Measurements from ENCODE around the gene MISP3.
A peak's percentile ranks its signal among the peaks of the same experiment; 100 is the strongest.

Gene MISP3

DNA sequence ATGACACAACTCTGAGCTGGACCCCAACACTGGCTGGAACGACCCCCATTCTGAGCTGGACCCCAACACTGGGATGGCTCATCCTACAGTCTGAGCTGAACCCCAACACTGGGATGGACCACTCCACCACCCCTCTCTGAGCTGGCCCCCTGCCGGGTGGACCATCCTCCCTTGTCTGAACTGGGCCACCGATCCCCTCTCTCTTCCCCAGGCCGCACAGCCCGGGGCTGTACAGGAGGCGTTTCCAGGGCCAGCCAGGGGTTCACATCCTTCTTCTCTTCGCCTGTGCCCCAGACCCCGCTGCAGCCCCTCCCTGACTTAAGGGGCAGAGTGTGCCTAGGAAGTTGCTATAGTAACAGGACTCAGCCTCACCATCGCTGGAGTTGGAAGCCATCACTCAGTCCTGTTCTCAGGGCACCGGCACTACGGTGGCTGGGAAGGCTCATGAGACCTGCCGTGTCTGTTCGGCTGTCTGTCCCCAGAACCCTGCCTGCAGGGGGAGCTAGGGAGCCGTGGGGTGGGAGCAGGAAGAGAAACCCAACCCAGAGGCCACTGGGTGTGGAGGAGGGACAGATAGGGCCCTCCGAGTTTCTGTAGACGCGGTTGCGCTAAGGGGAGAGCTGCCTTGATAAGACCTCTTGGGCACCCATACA lies 41.3 kb downstream of the MISP3 start:
- WGBS, 2 donors (ENCODE audit: extremely low coverage in 2 of 2, insufficient read length in 2 of 2, insufficient replicate concordance in 1 of 2): no CpG with 5 or more reads among the region's 18 CpGs
- Histone ChIP-seq H3K14ac (ENCODE audit: low read length) (peak overlapping the region; percentile 27), H2BK120ac (ENCODE audit: low read depth, low read length) (no peak overlapping the region), H3K79me1 (ENCODE audit: low read depth, low read length) (peaks cover 2% of the 10 kb centered on the region), H3K27ac (replicated peaks; ENCODE audit: low read length) (no peak overlapping the region), H4K91ac (ENCODE audit: low read depth, low read length, poor library complexity) (no peak overlapping the region), H3K23ac (ENCODE audit: low read depth, low read length, poor library complexity) (peak overlapping the region; percentile 93), H3K18ac (ENCODE audit: low read length) (no peak overlapping the region), H3K4ac (ENCODE audit: low read length) (no peak overlapping the region), H4K8ac (ENCODE audit: low read depth, low read length) (no peak overlapping the region), H2BK5ac (ENCODE audit: low read length) (no peak overlapping the region), H3K9ac (ENCODE audit: low read depth, low read length, poor library complexity) (peak overlapping the region; percentile 50), H2BK15ac (ENCODE audit: low read length) (no peak overlapping the region), H3K4me3 (ENCODE audit: low read length in 2 of 2) (no peak overlapping the region), H2AFZ (ENCODE audit: low read length) (no peak overlapping the region), H3K9me3 (replicated peaks in 1 of 2; ENCODE audit: control insufficient read depth in 2 of 2, insufficient read depth in 1 of 2, low read depth in 1 of 2, low read length in 2 of 2) (no peaks in the 10 kb centered on the region), H3K4me1 (ENCODE audit: control insufficient read depth in 2 of 2, insufficient read depth in 1 of 2, low read depth in 1 of 2, low read length in 2 of 2) (peaks cover 10 to 32% of the 10 kb centered on the region in 2 donors), H2BK12ac (ENCODE audit: low read length) (no peak overlapping the region), H3K27me3 (ENCODE audit: control insufficient read depth in 3 of 3, insufficient read depth in 3 of 3, low read depth in 1 of 3, low read length in 3 of 3) (no peaks in the 10 kb centered on the region), H3K36me3 (replicated peaks in 1 of 2; ENCODE audit: control insufficient read depth in 2 of 2, insufficient read depth in 2 of 2, low read length in 2 of 2) (no peaks in the 10 kb centered on the region), H3K4me2 (ENCODE audit: insufficient read depth, low read length, poor library complexity, severe bottlenecking) (no peak overlapping the region), H2AK5ac (ENCODE audit: low read depth, low read length) (no peak overlapping the region)
- no peak for DNase-seq (ENCODE audit: low spot score)

DNA sequence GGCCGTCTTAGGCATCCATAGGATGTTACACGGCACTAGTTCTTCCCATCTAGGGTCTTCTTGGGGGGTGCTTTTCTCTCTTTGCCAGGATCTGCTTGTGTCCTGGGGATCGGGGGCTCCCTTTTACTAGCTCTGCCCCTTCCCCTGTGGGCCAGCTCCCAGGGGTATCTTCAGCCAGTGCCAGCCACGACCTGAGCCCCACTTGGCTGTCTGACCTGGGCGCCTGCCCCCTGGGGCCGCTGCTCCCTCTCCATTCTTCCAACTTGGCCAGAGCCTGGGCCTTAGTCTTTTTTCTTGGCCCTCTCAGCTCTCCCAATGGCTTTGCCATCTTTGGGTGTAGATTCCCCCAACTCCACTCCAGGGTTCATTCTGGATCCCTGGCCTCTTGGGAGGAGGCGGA lies 41.9 kb downstream of the MISP3 start:
- no peak overlapping the region for H2BK120ac ChIP-seq (ENCODE audit: low read depth, low read length)
- no peak overlapping the region for H2AFZ ChIP-seq (ENCODE audit: low read length)
- no peak overlapping the region for H3K4me3 ChIP-seq (ENCODE audit: low read length in 2 of 2)
- H3K4me2 ChIP-seq (ENCODE audit: insufficient read depth, low read length, poor library complexity, severe bottlenecking): no peak overlapping the region
- no CpG with 5 or more reads among the region's 7 CpGs for WGBS, 2 donors (ENCODE audit: extremely low coverage in 2 of 2, insufficient read length in 2 of 2, insufficient replicate concordance in 1 of 2)
- DNase-seq (ENCODE audit: low spot score): no peak
- peaks cover 2% of the 10 kb centered on the region for H3K79me1 ChIP-seq (ENCODE audit: low read depth, low read length)
- peak overlapping the region; percentile 26 for H2AK5ac ChIP-seq (ENCODE audit: low read depth, low read length)
- H3K27ac ChIP-seq (replicated peaks; ENCODE audit: low read length): no peak overlapping the region
- H3K18ac ChIP-seq (ENCODE audit: low read length): no peak overlapping the region
- no peak overlapping the region for H2BK5ac ChIP-seq (ENCODE audit: low read length)
- H4K8ac ChIP-seq (ENCODE audit: low read depth, low read length): no peak overlapping the region
- no peaks in the 10 kb centered on the region for H3K27me3 ChIP-seq (ENCODE audit: control insufficient read depth in 3 of 3, insufficient read depth in 3 of 3, low read depth in 1 of 3, low read length in 3 of 3)
- no peaks in the 10 kb centered on the region for H3K9me3 ChIP-seq (replicated peaks in 1 of 2; ENCODE audit: control insufficient read depth in 2 of 2, insufficient read depth in 1 of 2, low read depth in 1 of 2, low read length in 2 of 2)
- no peak overlapping the region for H3K4ac ChIP-seq (ENCODE audit: low read length)
- H3K36me3 ChIP-seq (replicated peaks in 1 of 2; ENCODE audit: control insufficient read depth in 2 of 2, insufficient read depth in 2 of 2, low read length in 2 of 2): peaks cover 0 to 4% of the 10 kb centered on the region in 2 donors
- no peak overlapping the region for H3K14ac ChIP-seq (ENCODE audit: low read length)
- no peak overlapping the region for H2BK15ac ChIP-seq (ENCODE audit: low read length)
- H3K4me1 ChIP-seq (ENCODE audit: control insufficient read depth in 2 of 2, insufficient read depth in 1 of 2, low read depth in 1 of 2, low read length in 2 of 2): peaks cover 12 to 37% of the 10 kb centered on the region in 2 donors
- H3K9ac ChIP-seq (ENCODE audit: low read depth, low read length, poor library complexity): no peak overlapping the region
- H3K23ac ChIP-seq (ENCODE audit: low read depth, low read length, poor library complexity): no peak overlapping the region
- no peak overlapping the region for H2BK12ac ChIP-seq (ENCODE audit: low read length)
- no peak overlapping the region for H4K91ac ChIP-seq (ENCODE audit: low read depth, low read length, poor library complexity)

DNA sequence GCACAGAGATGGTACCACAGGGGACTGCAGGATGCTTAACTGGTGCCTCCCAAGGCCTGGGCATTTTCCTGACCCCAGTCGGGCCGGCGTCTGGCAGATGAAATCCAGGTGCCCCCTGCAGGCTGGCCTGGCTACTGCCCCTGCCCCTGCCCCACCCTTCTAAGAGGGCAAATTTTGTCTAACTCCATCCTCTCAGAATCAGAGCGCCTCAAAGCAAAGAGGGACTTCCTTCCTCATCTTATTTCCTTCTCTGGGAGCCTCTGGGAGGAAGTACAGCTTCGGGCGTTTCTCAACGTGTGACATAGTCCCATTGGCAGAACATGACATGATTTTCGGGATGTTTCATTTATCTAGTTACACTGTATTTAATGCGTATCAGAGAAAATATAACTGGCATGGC lies 42.3 kb downstream of the MISP3 start:
- Histone ChIP-seq H2BK120ac (ENCODE audit: low read depth, low read length) (no peak overlapping the region), H2BK5ac (ENCODE audit: low read length) (no peak overlapping the region), H3K14ac (ENCODE audit: low read length) (no peak overlapping the region), H3K4me1 (ENCODE audit: control insufficient read depth in 2 of 2, insufficient read depth in 1 of 2, low read depth in 1 of 2, low read length in 2 of 2) (peaks cover 12 to 40% of the 10 kb centered on the region in 2 donors), H3K27me3 (ENCODE audit: control insufficient read depth in 3 of 3, insufficient read depth in 3 of 3, low read depth in 1 of 3, low read length in 3 of 3) (no peaks in the 10 kb centered on the region), H3K79me1 (ENCODE audit: low read depth, low read length) (peaks cover 2% of the 10 kb centered on the region), H2AK5ac (ENCODE audit: low read depth, low read length) (peak overlapping the region; percentile 26), H2BK15ac (ENCODE audit: low read length) (no peak overlapping the region), H3K9me3 (replicated peaks in 1 of 2; ENCODE audit: control insufficient read depth in 2 of 2, insufficient read depth in 1 of 2, low read depth in 1 of 2, low read length in 2 of 2) (no peaks in the 10 kb centered on the region), H3K4me3 (ENCODE audit: low read length in 2 of 2) (no peak overlapping the region), H3K27ac (replicated peaks; ENCODE audit: low read length) (no peak overlapping the region), H2BK12ac (ENCODE audit: low read length) (no peak overlapping the region), H3K36me3 (replicated peaks in 1 of 2; ENCODE audit: control insufficient read depth in 2 of 2, insufficient read depth in 2 of 2, low read length in 2 of 2) (peaks cover 2 to 8% of the 10 kb centered on the region in 2 donors), H3K9ac (ENCODE audit: low read depth, low read length, poor library complexity) (no peak overlapping the region), H4K91ac (ENCODE audit: low read depth, low read length, poor library complexity) (no peak overlapping the region), H4K8ac (ENCODE audit: low read depth, low read length) (no peak overlapping the region), H2AFZ (ENCODE audit: low read length) (no peak overlapping the region), H3K4ac (ENCODE audit: low read length) (no peak overlapping the region), H3K4me2 (ENCODE audit: insufficient read depth, low read length, poor library complexity, severe bottlenecking) (no peak overlapping the region), H3K18ac (ENCODE audit: low read length) (no peak overlapping the region), H3K23ac (ENCODE audit: low read depth, low read length, poor library complexity) (no peak overlapping the region)
- DNase-seq (ENCODE audit: low spot score): no peak
- no CpG with 5 or more reads among the region's 9 CpGs for WGBS, 2 donors (ENCODE audit: extremely low coverage in 2 of 2, insufficient read length in 2 of 2, insufficient replicate concordance in 1 of 2)

DNA sequence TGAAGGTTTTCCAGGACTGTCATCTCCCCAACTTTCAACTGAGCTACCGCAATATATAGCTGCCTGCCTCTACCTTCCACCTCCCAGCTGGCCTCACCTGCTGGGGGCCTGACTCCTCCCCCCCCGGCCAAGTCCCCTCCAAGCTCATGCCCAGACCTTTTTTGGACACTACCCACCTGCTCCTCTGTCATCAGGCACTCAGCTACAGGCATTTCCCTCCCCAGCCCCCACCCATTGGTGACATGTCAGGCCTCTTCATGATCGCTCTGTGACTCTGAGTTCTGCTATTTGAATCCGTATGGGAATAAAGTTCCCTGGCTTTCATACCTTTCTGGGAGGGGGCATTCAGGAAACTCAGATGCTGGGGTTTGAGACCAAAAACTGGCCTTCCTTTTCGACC lies 43.2 kb downstream of the MISP3 start:
- Histone ChIP-seq H3K14ac (ENCODE audit: low read length) (no peak overlapping the region), H2AK5ac (ENCODE audit: low read depth, low read length) (no peak overlapping the region), H3K9ac (ENCODE audit: low read depth, low read length, poor library complexity) (no peak overlapping the region), H3K23ac (ENCODE audit: low read depth, low read length, poor library complexity) (no peak overlapping the region), H3K18ac (ENCODE audit: low read length) (no peak overlapping the region), H2BK5ac (ENCODE audit: low read length) (no peak overlapping the region), H3K36me3 (replicated peaks in 1 of 2; ENCODE audit: control insufficient read depth in 2 of 2, insufficient read depth in 2 of 2, low read length in 2 of 2) (peaks cover 4 to 17% of the 10 kb centered on the region in 2 donors), H3K4me2 (ENCODE audit: insufficient read depth, low read length, poor library complexity, severe bottlenecking) (no peak overlapping the region), H2AFZ (ENCODE audit: low read length) (no peak overlapping the region), H2BK15ac (ENCODE audit: low read length) (no peak overlapping the region), H3K4ac (ENCODE audit: low read length) (no peak overlapping the region), H4K91ac (ENCODE audit: low read depth, low read length, poor library complexity) (no peak overlapping the region), H3K4me3 (ENCODE audit: low read length in 2 of 2) (peak overlapping the region in 1 of 2 donors; percentile 82), H3K79me1 (ENCODE audit: low read depth, low read length) (peaks cover 2% of the 10 kb centered on the region), H4K8ac (ENCODE audit: low read depth, low read length) (no peak overlapping the region), H3K27ac (replicated peaks; ENCODE audit: low read length) (no peak overlapping the region), H2BK12ac (ENCODE audit: low read length) (no peak overlapping the region), H2BK120ac (ENCODE audit: low read depth, low read length) (no peak overlapping the region), H3K27me3 (ENCODE audit: control insufficient read depth in 3 of 3, insufficient read depth in 3 of 3, low read depth in 1 of 3, low read length in 3 of 3) (no peaks in the 10 kb centered on the region), H3K4me1 (ENCODE audit: control insufficient read depth in 2 of 2, insufficient read depth in 1 of 2, low read depth in 1 of 2, low read length in 2 of 2) (peaks cover 12 to 40% of the 10 kb centered on the region in 2 donors), H3K9me3 (replicated peaks in 1 of 2; ENCODE audit: control insufficient read depth in 2 of 2, insufficient read depth in 1 of 2, low read depth in 1 of 2, low read length in 2 of 2) (no peaks in the 10 kb centered on the region)
- no CpG with 5 or more reads among the region's 5 CpGs for WGBS, 2 donors (ENCODE audit: extremely low coverage in 2 of 2, insufficient read length in 2 of 2, insufficient replicate concordance in 1 of 2)
- no peak for DNase-seq (ENCODE audit: low spot score)

Measured in neuronal stem cell (in vitro differentiated cells).